ENCODE measurements around the gene SNN.
A peak's percentile ranks its signal among the peaks of the same experiment; 100 is the strongest.

SNN gene

GRCh38 chr16:11635679-11636171, 32.5 kb upstream of the SNN start:
- Histone ChIP-seq H3K9ac (ENCODE audit: low read depth, low read length) (peak overlapping the region; percentile 5; the same call in 1 of the 2 replicates), H3K27ac (ENCODE audit: low read depth, low read length) (peak overlapping the region; percentile 55)

GRCh38 chr16:11636172-11636721, 32.0 kb upstream of the SNN start:
- no peaks in the 10 kb centered on the region for H3K9me3 ChIP-seq (ENCODE audit: control insufficient read depth, insufficient read depth, low read length)
- H3K27me3 ChIP-seq (ENCODE audit: control insufficient read depth, insufficient read depth, low read length) = no peaks in the 10 kb centered on the region
- H3K4me1 ChIP-seq (ENCODE audit: control insufficient read depth, insufficient read depth, low read length) = peaks cover 17% of the 10 kb centered on the region
- no peaks in the 10 kb centered on the region for H3K36me3 ChIP-seq (ENCODE audit: control insufficient read depth, insufficient read depth, low read length)
- peak overlapping the region; percentile 55 for H3K27ac ChIP-seq (ENCODE audit: low read depth, low read length)
- peak overlapping the region; percentile 5; the same call in 1 of the 2 replicates for H3K9ac ChIP-seq (ENCODE audit: low read depth, low read length)
- peak overlapping the region; percentile 42; the same call in 1 of the 2 replicates for H3K4me3 ChIP-seq (ENCODE audit: low read depth, low read length)

More at GRCh38 chr16:11635679-11636171, 32.5 kb upstream of the SNN start:
- Histone ChIP-seq H3K4me3 (ENCODE audit: low read depth, low read length) (peak overlapping the region; percentile 42; the same call in 1 of the 2 replicates), H3K36me3 (ENCODE audit: control insufficient read depth, insufficient read depth, low read length) (no peaks in the 10 kb centered on the region), H3K27me3 (ENCODE audit: control insufficient read depth, insufficient read depth, low read length) (no peaks in the 10 kb centered on the region), H3K9me3 (ENCODE audit: control insufficient read depth, insufficient read depth, low read length) (no peaks in the 10 kb centered on the region), H3K4me1 (ENCODE audit: control insufficient read depth, insufficient read depth, low read length) (peaks cover 11% of the 10 kb centered on the region)

- no peaks in the 10 kb centered on the region for H3K9me3 ChIP-seq (ENCODE audit: control insufficient read depth, insufficient read depth, low read length)
- H3K9ac ChIP-seq (ENCODE audit: low read depth, low read length) = no peak overlapping the region
- no peaks in the 10 kb centered on the region for H3K36me3 ChIP-seq (ENCODE audit: control insufficient read depth, insufficient read depth, low read length)
- no peaks in the 10 kb centered on the region for H3K27me3 ChIP-seq (ENCODE audit: control insufficient read depth, insufficient read depth, low read length)
- no peak overlapping the region for H3K4me3 ChIP-seq (ENCODE audit: low read depth, low read length)
- peaks cover 18% of the 10 kb centered on the region for H3K4me1 ChIP-seq (ENCODE audit: control insufficient read depth, insufficient read depth, low read length)
- no peak overlapping the region for H3K27ac ChIP-seq (ENCODE audit: low read depth, low read length)
Observed at GRCh38 chr16:11637320-11637719, 30.9 kb upstream of the SNN start.

- Histone ChIP-seq H3K4me3 (ENCODE audit: low read depth, low read length) (no peak overlapping the region), H3K27me3 (ENCODE audit: control insufficient read depth, insufficient read depth, low read length) (no peaks in the 10 kb centered on the region), H3K4me1 (ENCODE audit: control insufficient read depth, insufficient read depth, low read length) (peaks cover 18% of the 10 kb centered on the region)
Observed at GRCh38 chr16:11638140-11638539, 30.1 kb upstream of the SNN start.

GRCh38 chr16:11639008-11639562, 29.2 kb upstream of the SNN start:
- H3K36me3 ChIP-seq (ENCODE audit: control insufficient read depth, insufficient read depth, low read length) = no peaks in the 10 kb centered on the region
- no peak overlapping the region for H3K4me3 ChIP-seq (ENCODE audit: low read depth, low read length)
- H3K9ac ChIP-seq (ENCODE audit: low read depth, low read length) = no peak overlapping the region
- peaks cover 18% of the 10 kb centered on the region for H3K4me1 ChIP-seq (ENCODE audit: control insufficient read depth, insufficient read depth, low read length)
- H3K27me3 ChIP-seq (ENCODE audit: control insufficient read depth, insufficient read depth, low read length) = no peaks in the 10 kb centered on the region
- H3K27ac ChIP-seq (ENCODE audit: low read depth, low read length) = no peak overlapping the region
- H3K9me3 ChIP-seq (ENCODE audit: control insufficient read depth, insufficient read depth, low read length) = no peaks in the 10 kb centered on the region

More at GRCh38 chr16:11638140-11638539, 30.1 kb upstream of the SNN start:
- H3K9me3 ChIP-seq (ENCODE audit: control insufficient read depth, insufficient read depth, low read length) = no peaks in the 10 kb centered on the region
- H3K9ac ChIP-seq (ENCODE audit: low read depth, low read length) = no peak overlapping the region
- no peaks in the 10 kb centered on the region for H3K36me3 ChIP-seq (ENCODE audit: control insufficient read depth, insufficient read depth, low read length)
- no peak overlapping the region for H3K27ac ChIP-seq (ENCODE audit: low read depth, low read length)

- no peaks in the 10 kb centered on the region for H3K9me3 ChIP-seq (ENCODE audit: control insufficient read depth, insufficient read depth, low read length)
- no peaks in the 10 kb centered on the region for H3K36me3 ChIP-seq (ENCODE audit: control insufficient read depth, insufficient read depth, low read length)
- peaks cover 18% of the 10 kb centered on the region for H3K4me1 ChIP-seq (ENCODE audit: control insufficient read depth, insufficient read depth, low read length)
- H3K27me3 ChIP-seq (ENCODE audit: control insufficient read depth, insufficient read depth, low read length) = no peaks in the 10 kb centered on the region
- no peak overlapping the region for H3K9ac ChIP-seq (ENCODE audit: low read depth, low read length)
- no peak overlapping the region for H3K4me3 ChIP-seq (ENCODE audit: low read depth, low read length)
- peak overlapping the region; percentile 50 for H3K27ac ChIP-seq (ENCODE audit: low read depth, low read length)
Observed at GRCh38 chr16:11639925-11640899, 28.0 kb upstream of the SNN start.

DNA sequence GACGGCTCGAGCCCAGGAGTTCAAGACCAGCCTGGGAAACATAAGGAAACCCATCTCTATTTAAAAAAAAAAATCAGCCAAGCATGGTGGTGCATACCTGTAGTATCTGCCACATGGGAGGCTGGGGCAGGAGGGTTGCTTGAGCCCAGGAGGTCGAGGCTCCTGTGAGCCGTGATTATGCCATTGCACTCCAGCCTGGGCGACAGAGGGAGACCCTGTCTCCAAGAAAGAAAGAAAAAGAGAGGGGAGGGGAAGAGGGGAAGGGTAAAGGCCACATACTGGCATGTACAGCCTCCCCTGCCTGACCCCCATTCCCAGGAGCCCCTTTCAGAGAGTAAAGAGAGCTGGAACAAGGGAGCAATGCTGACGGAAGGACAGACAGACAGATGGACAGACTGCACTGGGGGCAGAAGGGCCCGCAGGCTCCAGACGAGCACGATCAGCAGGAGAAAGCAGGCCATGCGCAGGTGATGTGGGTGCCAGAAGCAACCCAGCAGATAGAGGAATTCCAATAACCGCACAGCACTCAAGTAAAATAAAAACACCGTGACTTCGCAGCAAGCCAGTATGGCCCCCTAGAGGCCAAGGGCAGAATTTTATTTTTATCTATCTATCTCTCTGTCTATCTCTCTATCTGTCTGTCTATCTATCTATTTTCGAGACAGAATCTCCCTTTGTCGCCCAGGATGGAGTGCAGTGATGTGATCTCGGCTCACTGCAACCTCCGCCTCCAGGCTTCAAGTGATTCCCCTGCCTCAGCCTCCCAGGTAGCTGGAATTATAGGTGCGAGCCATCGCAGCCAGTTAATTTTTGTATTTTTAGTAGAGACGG, 27.1 kb upstream of the SNN start:
- no peaks in the 10 kb centered on the region for H3K36me3 ChIP-seq (ENCODE audit: control insufficient read depth, insufficient read depth, low read length)
- H3K27ac ChIP-seq (ENCODE audit: low read depth, low read length) = peak overlapping the region; percentile 50
- H3K4me1 ChIP-seq (ENCODE audit: control insufficient read depth, insufficient read depth, low read length) = peaks cover 9% of the 10 kb centered on the region
- no peaks in the 10 kb centered on the region for H3K27me3 ChIP-seq (ENCODE audit: control insufficient read depth, insufficient read depth, low read length)
- no peak overlapping the region for H3K4me3 ChIP-seq (ENCODE audit: low read depth, low read length)
- H3K9me3 ChIP-seq (ENCODE audit: control insufficient read depth, insufficient read depth, low read length) = no peaks in the 10 kb centered on the region
- H3K9ac ChIP-seq (ENCODE audit: low read depth, low read length) = no peak overlapping the region

DNA sequence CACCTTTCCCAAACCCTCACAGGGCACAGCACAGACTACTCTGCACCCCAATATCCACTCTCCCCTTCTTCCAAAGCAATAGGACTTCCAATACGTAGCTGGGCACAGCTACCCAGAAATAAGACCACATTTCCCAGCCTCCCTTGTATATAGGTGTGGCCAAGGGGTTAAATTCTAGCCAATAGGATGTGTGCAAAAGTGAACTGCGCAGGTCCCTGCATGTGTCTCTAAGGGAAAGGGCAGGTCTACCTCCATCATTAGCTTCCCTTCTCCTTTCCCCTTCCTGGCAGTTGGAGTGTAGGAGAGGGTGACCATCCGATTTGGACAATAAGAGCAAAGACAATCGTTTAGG, 25.5 kb upstream of the SNN start:
- Histone ChIP-seq H3K27ac (ENCODE audit: low read depth, low read length) (no peak overlapping the region), H3K9me3 (ENCODE audit: control insufficient read depth, insufficient read depth, low read length) (no peaks in the 10 kb centered on the region), H3K9ac (ENCODE audit: low read depth, low read length) (no peak overlapping the region), H3K4me1 (ENCODE audit: control insufficient read depth, insufficient read depth, low read length) (peaks cover 9% of the 10 kb centered on the region), H3K27me3 (ENCODE audit: control insufficient read depth, insufficient read depth, low read length) (no peaks in the 10 kb centered on the region), H3K4me3 (ENCODE audit: low read depth, low read length) (no peak overlapping the region), H3K36me3 (ENCODE audit: control insufficient read depth, insufficient read depth, low read length) (no peaks in the 10 kb centered on the region)

DNA sequence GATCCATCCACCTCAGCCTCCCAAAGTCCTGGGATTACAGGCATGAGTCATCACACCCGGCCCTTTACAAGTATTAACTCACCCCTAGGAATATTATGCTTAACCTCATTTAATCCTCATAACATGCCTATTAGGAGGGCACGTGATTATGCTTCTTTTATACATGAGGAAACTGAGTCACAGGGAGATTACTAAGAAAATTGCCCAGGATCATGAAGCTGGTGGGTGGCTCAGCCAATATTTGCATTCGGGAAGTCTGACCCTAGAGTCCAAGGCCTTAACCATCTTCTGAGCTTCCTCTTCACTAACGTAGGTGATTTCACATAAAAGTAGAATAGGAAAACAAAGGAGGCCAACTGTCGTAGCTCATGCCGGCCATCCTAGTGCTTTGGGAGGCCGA, 19.0 kb upstream of the SNN start:
- H3K36me3 ChIP-seq (ENCODE audit: control insufficient read depth, insufficient read depth, low read length) = no peaks in the 10 kb centered on the region
- no peaks in the 10 kb centered on the region for H3K4me1 ChIP-seq (ENCODE audit: control insufficient read depth, insufficient read depth, low read length)
- no peak overlapping the region for H3K4me3 ChIP-seq (ENCODE audit: low read depth, low read length)
- no peak overlapping the region for H3K9ac ChIP-seq (ENCODE audit: low read depth, low read length)
- H3K27me3 ChIP-seq (ENCODE audit: control insufficient read depth, insufficient read depth, low read length) = no peaks in the 10 kb centered on the region
- no peak overlapping the region for H3K27ac ChIP-seq (ENCODE audit: low read depth, low read length)
- H3K9me3 ChIP-seq (ENCODE audit: control insufficient read depth, insufficient read depth, low read length) = no peaks in the 10 kb centered on the region
